A549 treated with ZK216348 at 1 μM for 4 hours (cell line): ENCODE measurements around the gene OR51A4. TPM values are rescaled to one million over a fixed set of nuclear protein-coding genes. Genes with fewer than 3 reads are reported as not detected.

Experiments
- total RNA-seq: library from RNA; stranded (reverse); fragments of 200-300 nt; extraction: Qiagen RNA extraction; gene quantifications from 5 replicates; pipeline ENCODE4 v1.2.3, GENCODE V29; 2022; ENCODE audit warnings: low read depth

Gene OR51A4
- not detected in 5 replicates for total RNA-seq

GRCh38 chr11:4947505-4947904, at the start of gene OR51A4:
OR51A4 (minus strand) TSS chr11:4947605; CDS start chr11:4947100, 505 bp downstream.

GRCh38 chr11:4994551-4994950, 47.1 kb upstream of the OR51A4 start, which contains the start of gene OR51L1:
OR51L1 (plus strand) TSS chr11:4994851; CDS start chr11:4998983, 4,132 bp downstream.

GRCh38 chr11:4955613-4956012, 8.2 kb upstream of the OR51A4 start, which contains the start of gene OR51A2:
OR51A2 (minus strand) TSS chr11:4955713; CDS start chr11:4955713, 0 bp downstream.

GRCh38 chr11:4924239-4924638, 23.2 kb downstream of the OR51A4 start, which contains the start of gene OR51G1:
OR51G1 (minus strand) TSS chr11:4924339; CDS start chr11:4924339, 0 bp downstream.

GRCh38 chr11:4919250-4919649, 28.2 kb downstream of the OR51A4 start, which contains the start of gene OR51G2:
OR51G2 (minus strand) TSS chr11:4919350; CDS start chr11:4915663, 3,687 bp downstream.

GRCh38 chr11:4903484-4903883, 43.9 kb downstream of the OR51A4 start, which contains the start of gene OR51A7:
OR51A7 (plus strand) TSS chr11:4903783; CDS start chr11:4907370, 3,587 bp downstream.

Other genes starting within 250 kb of the OR51A4 start
- gene OR51E2, start 249.8 kb downstream of the OR51A4 start, total RNA-seq: not detected in 5 replicates
- not detected in 5 replicates for gene MMP26, start 242.8 kb downstream of the OR51A4 start, total RNA-seq
- not detected in 5 replicates for gene OR51F1, start 177.7 kb downstream of the OR51A4 start, total RNA-seq
- gene OR52R1, start 143.2 kb downstream of the OR51A4 start, total RNA-seq: not detected in 5 replicates
- not detected in 5 replicates for gene OR51F2, start 126.3 kb downstream of the OR51A4 start, total RNA-seq
- gene OR51S1, start 98.4 kb downstream of the OR51A4 start, total RNA-seq: not detected in 5 replicates
- not detected in 5 replicates for gene OR51T1, start 65.7 kb downstream of the OR51A4 start, total RNA-seq
- not detected in 5 replicates for gene OR51A7, start 43.8 kb downstream of the OR51A4 start, total RNA-seq
- gene OR51G2, start 28.3 kb downstream of the OR51A4 start, total RNA-seq: not detected in 5 replicates
- not detected in 5 replicates for gene OR51G1, start 23.3 kb downstream of the OR51A4 start, total RNA-seq
- gene OR51A2, start 8.1 kb upstream of the OR51A4 start, total RNA-seq: not detected in 5 replicates
- gene OR51L1, start 47.2 kb upstream of the OR51A4 start, total RNA-seq: not detected in 5 replicates
- gene OR52J3, start 98.9 kb upstream of the OR51A4 start, total RNA-seq: not detected in 5 replicates
- gene OR52E2, start 112.0 kb upstream of the OR51A4 start, total RNA-seq: not detected in 5 replicates
- not detected in 5 replicates for gene OR52E1, start 122.0 kb upstream of the OR51A4 start, total RNA-seq
- not detected in 5 replicates for gene OR52A5, start 190.8 kb upstream of the OR51A4 start, total RNA-seq
- gene OR52A1, start 207.2 kb upstream of the OR51A4 start, total RNA-seq: not detected in 5 replicates